Measurements from ENCODE around the gene DRC1.
"Not testable (repeated sequence)": the region's sequence is repeated elsewhere in the genome, so short reads cannot be mapped to it uniquely, and the experiment has no call there.

The DRC1 gene

GRCh38 chr2:26363958-26364357, 37.8 kb upstream of the DRC1 start:
- no peak overlapping the region for H3K4me3 ChIP-seq
- H3K36me3 ChIP-seq, result peaks cover 52 to 97% (median 77%) of the 10 kb centered on the region in 11 experiments
- H3K9ac ChIP-seq, result no peak overlapping the region

GRCh38 chr2:26364669-26365068, 37.1 kb upstream of the DRC1 start:
- no peak overlapping the region for H3K9ac ChIP-seq
- no peak overlapping the region for H3K4me2 ChIP-seq
- peaks cover 5 to 20% (median 9%) of the 10 kb centered on the region in 11 experiments; a peak in 16 of 22 replicates for H3K9me3 ChIP-seq (replicated peaks in 1 of 11)
- no peaks in the 10 kb centered on the region for H3K27me3 ChIP-seq
- H3K36me3 ChIP-seq, result peaks cover 58 to 97% (median 77%) of the 10 kb centered on the region in 11 experiments
- H4K20me1 ChIP-seq, result peaks cover 9 to 65% (median 52%) of the 10 kb centered on the region in 11 experiments; a peak in 20 of 22 replicates
- no peaks in the 10 kb centered on the region for H3K4me1 ChIP-seq
- TF ChIP-seq Cebpa-rat (IDR thresholded peaks at IDR 0.05), result no peak
- H3K4me3 ChIP-seq, result no peak overlapping the region
- no peak overlapping the region for H3K27ac ChIP-seq

More at GRCh38 chr2:26363958-26364357, 37.8 kb upstream of the DRC1 start:
- no peak overlapping the region for H3K27ac ChIP-seq
- peaks cover 0 to 13% (median 2%) of the 10 kb centered on the region in 11 experiments; a peak in 12 of 22 replicates for H3K9me3 ChIP-seq (replicated peaks in 1 of 11)
- no peaks in the 10 kb centered on the region for H3K27me3 ChIP-seq
- no peak for TF ChIP-seq Cebpa-rat (IDR thresholded peaks at IDR 0.05)
- H3K4me2 ChIP-seq, result no peak overlapping the region
- H3K4me1 ChIP-seq, result peaks cover 0 to 1% (median 0%) of the 10 kb centered on the region in 10 experiments; a peak in 1 of 20 replicates
- H4K20me1 ChIP-seq, result peaks cover 9 to 72% (median 60%) of the 10 kb centered on the region in 11 experiments; a peak in 21 of 22 replicates

GRCh38 chr2:26366957-26367356, 34.8 kb upstream of the DRC1 start:
- Histone ChIP-seq H3K4me2 (no peak overlapping the region), H3K9me3 (replicated peaks in 1 of 11) (peaks cover 9 to 33% (median 15%) of the 10 kb centered on the region in 11 experiments; a peak in 18 of 22 replicates), H3K36me3 (peaks cover 52 to 81% (median 73%) of the 10 kb centered on the region in 11 experiments), H3K27me3 (no peaks in the 10 kb centered on the region), H4K20me1 (peaks cover 0 to 42% (median 31%) of the 10 kb centered on the region in 11 experiments; a peak in 19 of 22 replicates), H3K9ac (no peak overlapping the region), H3K27ac (no peak overlapping the region), H3K4me1 (peaks cover 0 to 1% (median 0%) of the 10 kb centered on the region in 10 experiments; a peak in 3 of 20 replicates), H3K4me3 (no peak overlapping the region)
- no peak for TF ChIP-seq Cebpa-rat (IDR thresholded peaks at IDR 0.05)

- H4K20me1 ChIP-seq, result peaks cover 0 to 17% (median 7%) of the 10 kb centered on the region in 11 experiments; a peak in 10 of 22 replicates
- H3K27me3 ChIP-seq, H3K9ac ChIP-seq, H3K4me2 ChIP-seq, H3K27ac ChIP-seq, H3K4me3 ChIP-seq: not testable (repeated sequence)
- peaks cover 77 to 83% (median 81%) of the 10 kb centered on the region in 11 experiments for H3K36me3 ChIP-seq
- H3K4me1 ChIP-seq, result peaks cover 0 to 28% (median 17%) of the 10 kb centered on the region in 10 experiments; a peak in 10 of 20 replicates
- H3K9me3 ChIP-seq (replicated peaks in 1 of 11), result peaks cover 9 to 37% (median 22%) of the 10 kb centered on the region in 11 experiments; a peak in 18 of 22 replicates
These were observed 32.1 kb upstream of the DRC1 start for GRCh38 chr2:26369664-26370063.

- H3K4me2 ChIP-seq, result not testable (repeated sequence)
- peaks cover 79 to 83% (median 82%) of the 10 kb centered on the region in 11 experiments for H3K36me3 ChIP-seq
These were observed 30.8 kb upstream of the DRC1 start for GRCh38 chr2:26370909-26371308.

GRCh38 chr2:26376799-26377198, 24.9 kb upstream of the DRC1 start:
- Histone ChIP-seq H3K27ac (no peak overlapping the region), H3K9ac (no peak overlapping the region), H3K27me3 (no peaks in the 10 kb centered on the region), H3K4me1 (peaks cover 3 to 59% (median 23%) of the 10 kb centered on the region in 10 experiments; a peak in 16 of 20 replicates), H3K4me2 (0 out of 22 replicates have a peak overlapping the region, but pooled peaks of 1 of the 11 experiments have one; percentile 40), H3K4me3 (no peak overlapping the region), H3K9me3 (replicated peaks in 1 of 11) (peaks cover 0 to 35% (median 15%) of the 10 kb centered on the region in 11 experiments; a peak in 18 of 22 replicates), H3K36me3 (peaks cover 81 to 100% (median 93%) of the 10 kb centered on the region in 11 experiments), H4K20me1 (peaks cover 0 to 7% (median 0%) of the 10 kb centered on the region in 11 experiments; a peak in 2 of 22 replicates)
- TF ChIP-seq Cebpa-rat (IDR thresholded peaks at IDR 0.05), result no peak

More at GRCh38 chr2:26370909-26371308, 30.8 kb upstream of the DRC1 start:
- not testable (repeated sequence) for H3K4me3 ChIP-seq, H3K27me3 ChIP-seq, H3K27ac ChIP-seq, H4K20me1 ChIP-seq, H3K9ac ChIP-seq
- Histone ChIP-seq H3K4me1 (peaks cover 0 to 40% (median 20%) of the 10 kb centered on the region in 10 experiments; a peak in 10 of 20 replicates), H3K9me3 (replicated peaks in 1 of 11) (peaks cover 9 to 40% (median 27%) of the 10 kb centered on the region in 11 experiments; a peak in 18 of 22 replicates)

GRCh38 chr2:26380281-26380680, 21.4 kb upstream of the DRC1 start:
- Histone ChIP-seq H3K4me1 (peaks cover 5 to 30% (median 18%) of the 10 kb centered on the region in 10 experiments; a peak in 17 of 20 replicates), H3K9ac (no peak overlapping the region), H4K20me1 (peaks cover 0 to 7% (median 0%) of the 10 kb centered on the region in 11 experiments; a peak in 1 of 22 replicates), H3K9me3 (replicated peaks in 1 of 11) (peaks cover 0 to 19% (median 7%) of the 10 kb centered on the region in 11 experiments; a peak in 7 of 22 replicates), H3K27me3 (no peaks in the 10 kb centered on the region), H3K27ac (no peak overlapping the region), H3K4me3 (no peak overlapping the region), H3K36me3 (peaks cover 55 to 100% (median 91%) of the 10 kb centered on the region in 11 experiments), H3K4me2 (no peak overlapping the region)
- no peak for TF ChIP-seq Cebpa-rat (IDR thresholded peaks at IDR 0.05)

- Histone ChIP-seq H3K36me3 (peaks cover 56 to 100% (median 91%) of the 10 kb centered on the region in 11 experiments), H3K4me2 (peak overlapping the region in 4 of 11 experiments; percentile 10 to 67 (median 62); a peak in 7 of 22 replicates)
These were observed 19.2 kb upstream of the DRC1 start for GRCh38 chr2:26382564-26382963.

GRCh38 chr2:26384183-26384582, 17.5 kb upstream of the DRC1 start:
- Histone ChIP-seq H3K4me3 (no peak overlapping the region), H3K4me2 (no peak overlapping the region), H3K36me3 (peaks cover 56 to 100% (median 91%) of the 10 kb centered on the region in 11 experiments), H3K9ac (no peak overlapping the region), H3K27ac (no peak overlapping the region), H3K4me1 (peaks cover 0 to 30% (median 4%) of the 10 kb centered on the region in 10 experiments; a peak in 8 of 20 replicates), H3K27me3 (no peaks in the 10 kb centered on the region), H4K20me1 (0 out of 22 replicates have a peak, but pooled peaks cover 0 to 5% (median 0%) of the 10 kb centered on the region in 11 experiments), H3K9me3 (replicated peaks in 1 of 11) (no peaks in the 10 kb centered on the region)
- TF ChIP-seq Cebpa-rat (IDR thresholded peaks at IDR 0.05), result no peak

More at GRCh38 chr2:26382564-26382963, 19.2 kb upstream of the DRC1 start:
- H4K20me1 ChIP-seq, result peaks cover 0 to 7% (median 0%) of the 10 kb centered on the region in 11 experiments; a peak in 1 of 22 replicates
- H3K27ac ChIP-seq, result 0 out of 22 replicates have a peak overlapping the region, but pooled peaks of 1 of the 11 experiments have one; percentile 21
- H3K9ac ChIP-seq, result no peak overlapping the region
- H3K4me3 ChIP-seq, result no peak overlapping the region
- H3K9me3 ChIP-seq (replicated peaks in 1 of 11), result no peaks in the 10 kb centered on the region
- H3K27me3 ChIP-seq, result no peaks in the 10 kb centered on the region
- TF ChIP-seq Cebpa-rat (IDR thresholded peaks at IDR 0.05), result no peak
- peaks cover 0 to 30% (median 8%) of the 10 kb centered on the region in 10 experiments; a peak in 14 of 20 replicates for H3K4me1 ChIP-seq

Measured in BLaER1 treated with 17β-estradiol and CSF1 and Interleukin-3, amounts not matched to agents 10 nM and 100 nM (cell line).